ENCODE data around the gene NFKBIB. TPM values are rescaled to one million over a fixed set of nuclear protein-coding genes. Genes with fewer than 3 reads are reported as not detected.

Gene NFKBIB
- polyA plus RNA-seq, 1 of the 3 experiments (the other 2 are of a cell fraction): 31.8 TPM

GRCh38 chr19:38898788-38899446 is 852 bp upstream of the NFKBIB start:
- no peak for DNase-seq
- Histone ChIP-seq H3F3A (replicated peaks; ENCODE audit: insufficient read depth) (peaks cover 4% of the 10 kb centered on the region), H3K9ac (peak overlapping the region; percentile 71), H3K4me3 (ENCODE audit: low read depth in 2 of 2, low read length in 1 of 2) (peak overlapping the region; percentile 66 to 92), H3K36me3 (replicated peaks in 1 of 2; ENCODE audit: control insufficient read depth in 1 of 2, insufficient read depth in 2 of 2, low read length in 1 of 2) (no peaks in the 10 kb centered on the region), H3K27me3 (ENCODE audit: insufficient read depth) (no peaks in the 10 kb centered on the region), H3K9me2 (no peaks in the 10 kb centered on the region), H3K4me2 (peak overlapping the region; percentile 95), H3K79me2 (ENCODE audit: insufficient read depth) (peaks cover 43% of the 10 kb centered on the region), H4K20me1 (ENCODE audit: insufficient read depth) (no peaks in the 10 kb centered on the region), H3K9me3 (no peaks in the 10 kb centered on the region), H3K4me1 (ENCODE audit: control insufficient read depth in 1 of 2, insufficient read depth in 2 of 2, low read depth in 1 of 2, low read length in 1 of 2) (peaks cover 0 to 9% of the 10 kb centered on the region in 2 experiments; a peak in 2 of 4 replicates), H3K27ac (ENCODE audit: low read depth in 2 of 2, low read length in 1 of 2) (no peak overlapping the region; a peak in 1 of 4 replicates), H2AFZ (ENCODE audit: low read depth) (peak overlapping the region; percentile 95)
- TF ChIP-seq RXRA (IDR thresholded peaks at IDR 0.05; ENCODE audit: borderline replicate concordance, low read depth): no peak
- no peak for TF ChIP-seq REST (IDR thresholded peaks at IDR 0.05; ENCODE audit: low read depth, low read length)
- no peak for TF ChIP-seq MXI1 (IDR thresholded peaks at IDR 0.05; ENCODE audit: low read depth, low read length)
- no peak for TF ChIP-seq CTCF (IDR thresholded peaks at IDR 0.05)
- no peak for TF ChIP-seq RAD21 (IDR thresholded peaks at IDR 0.05; ENCODE audit: low read length)
- TF ChIP-seq TCF12 (IDR thresholded peaks at IDR 0.05): no peak
- TF ChIP-seq JUND (IDR thresholded peaks at IDR 0.05): no peak
- TF ChIP-seq IRF3 (IDR thresholded peaks at IDR 0.05; ENCODE audit: low read depth, low read length): no peak
- WGBS (ENCODE audit: low lambda C conversion rate): 30% methylated on average over 21 of the region's 25 CpGs
- CTCF ChIA-PET: interaction anchor here (0.8 to 0.9 kb wide), 2 partner anchors 11 to 36 kb away, joined by 3 to 4 read pairs; no protein-coding TSS in a partner anchor
- POLR2A ChIA-PET: no interaction called here

- peaks cover 4% of the 10 kb centered on the region for H3F3A ChIP-seq (replicated peaks; ENCODE audit: insufficient read depth)
- H3K79me2 ChIP-seq (ENCODE audit: insufficient read depth): peaks cover 43% of the 10 kb centered on the region
- no peak for DNase-seq
- ChIA-PET CTCF (interaction anchor here (0.8 to 2.8 kb wide), 10 partner anchors 13 to 495 kb away, joined by 3 to 19 read pairs (median 3); partner anchors contain the start of genes MRPS12, RINL and SARS2), POLR2A (interaction anchor here (1.6 kb wide), 1 partner anchor 37 kb away, joined by 3 read pairs; no protein-coding TSS in a partner anchor)
- H3K4me3 ChIP-seq (ENCODE audit: low read depth in 2 of 2, low read length in 1 of 2): peak overlapping the region; percentile 66 to 92
- TF ChIP-seq ZBTB33 (IDR thresholded peaks at IDR 0.05; ENCODE audit: borderline replicate concordance, low read depth) (no peak), MXI1 (IDR thresholded peaks at IDR 0.05; ENCODE audit: low read depth, low read length) (peak; percentile 79; the same call in 1 of the 2 replicates)
- H3K36me3 ChIP-seq (replicated peaks in 1 of 2; ENCODE audit: control insufficient read depth in 1 of 2, insufficient read depth in 2 of 2, low read length in 1 of 2): peaks cover 0 to 1% of the 10 kb centered on the region in 2 experiments
- peaks cover 0 to 9% of the 10 kb centered on the region in 2 experiments; a peak in 2 of 4 replicates for H3K4me1 ChIP-seq (ENCODE audit: control insufficient read depth in 1 of 2, insufficient read depth in 2 of 2, low read depth in 1 of 2, low read length in 1 of 2)
- WGBS (ENCODE audit: low lambda C conversion rate): 4% methylated on average over 8 of the region's 8 CpGs
- peak overlapping the region; percentile 81 for H3K9ac ChIP-seq
- peak overlapping the region; percentile 51 to 77 for H3K27ac ChIP-seq (ENCODE audit: low read depth in 2 of 2, low read length in 1 of 2)
- no peaks in the 10 kb centered on the region for H3K27me3 ChIP-seq (ENCODE audit: insufficient read depth)
- H3K4me2 ChIP-seq: peak overlapping the region; percentile 88
- H3K9me3 ChIP-seq: no peaks in the 10 kb centered on the region
- no peaks in the 10 kb centered on the region for H3K9me2 ChIP-seq
- no peaks in the 10 kb centered on the region for H4K20me1 ChIP-seq (ENCODE audit: insufficient read depth)
- H2AFZ ChIP-seq (ENCODE audit: low read depth): peak overlapping the region; percentile 88
Observed at GRCh38 chr19:38900202-38900629, 447 bp downstream of the NFKBIB start.
